Erythroblast (primary cell): Measurements from ENCODE around the gene ZSWIM2.

Experiments used
- GATA1 ChIP-seq: IDR thresholded peaks from 2 replicates; pipeline ENCODE4 v1.6.1; 2011; ENCODE audit warnings: low read depth, mild to moderate bottlenecking, control low read depth, low read length, moderate library complexity
- POLR2A ChIP-seq: IDR thresholded peaks from 2 replicates; pipeline ENCODE4 v1.6.1; 2011; ENCODE audit warnings: mild to moderate bottlenecking, low read length

GRCh38 chr2:186784930-186785329 lies 64.0 kb downstream of the ZSWIM2 start:
- TF ChIP-seq POLR2A (no peak), GATA1 (no peak)
